Erythroblast (primary cell): ENCODE measurements around the gene TMEM131.

Experiments used
- GATA1 ChIP-seq: IDR thresholded peaks from 2 replicates; pipeline ENCODE4 v1.6.1; 2011; ENCODE audit warnings: low read depth, mild to moderate bottlenecking, control low read depth, low read length, moderate library complexity
- POLR2A ChIP-seq: IDR thresholded peaks from 2 replicates; pipeline ENCODE4 v1.6.1; 2011; ENCODE audit warnings: mild to moderate bottlenecking, low read length

GRCh38 chr2:97723156-97724072 is 272.3 kb downstream of the TMEM131 start:
- TF ChIP-seq POLR2A (no peak), GATA1 (no peak)
